Stimulated activated CD4-positive, alpha-beta T cell treated with anti-CD3 and anti-CD28 coated beads, Interleukin-4, amount 100 ng/mL, for 1 hour (primary cell): ENCODE results near the gene CTAG2.
"Not testable (repeated sequence)": the region's sequence is repeated elsewhere in the genome, so short reads cannot be mapped to it uniquely, and the experiment has no call there.

Experiments
- DNase-seq: peaks from one replicate; pipeline ENCODE4 v3.0.0-alpha.2; 2020

Gene CTAG2

DNA sequence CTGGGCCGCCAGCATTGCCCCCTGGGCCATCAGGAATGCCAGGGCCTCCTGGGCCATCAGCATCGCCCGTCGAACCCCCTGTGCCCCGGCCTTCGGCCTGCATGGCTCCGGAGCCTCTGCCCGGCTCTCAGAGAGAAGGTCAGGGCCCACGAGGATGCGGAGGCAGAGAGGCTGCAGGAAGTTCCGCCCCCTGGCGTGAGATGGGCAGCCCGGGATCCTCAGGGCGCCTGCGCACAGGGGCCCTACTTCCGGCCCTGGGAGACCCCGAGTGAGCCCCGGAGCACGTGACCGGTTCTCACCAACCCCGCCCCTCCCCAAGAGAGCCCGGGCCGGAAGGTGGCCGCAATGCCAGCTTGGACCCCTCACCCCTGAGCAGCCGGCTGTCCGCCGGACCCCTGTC lies at the start of gene CTAG2:
Gene CTAG2 (minus strand): TSS at position 167 of the 400 bp plus-strand sequence. CDS start 64 bp downstream, at position 103.
- not testable (repeated sequence) for DNase-seq

DNA sequence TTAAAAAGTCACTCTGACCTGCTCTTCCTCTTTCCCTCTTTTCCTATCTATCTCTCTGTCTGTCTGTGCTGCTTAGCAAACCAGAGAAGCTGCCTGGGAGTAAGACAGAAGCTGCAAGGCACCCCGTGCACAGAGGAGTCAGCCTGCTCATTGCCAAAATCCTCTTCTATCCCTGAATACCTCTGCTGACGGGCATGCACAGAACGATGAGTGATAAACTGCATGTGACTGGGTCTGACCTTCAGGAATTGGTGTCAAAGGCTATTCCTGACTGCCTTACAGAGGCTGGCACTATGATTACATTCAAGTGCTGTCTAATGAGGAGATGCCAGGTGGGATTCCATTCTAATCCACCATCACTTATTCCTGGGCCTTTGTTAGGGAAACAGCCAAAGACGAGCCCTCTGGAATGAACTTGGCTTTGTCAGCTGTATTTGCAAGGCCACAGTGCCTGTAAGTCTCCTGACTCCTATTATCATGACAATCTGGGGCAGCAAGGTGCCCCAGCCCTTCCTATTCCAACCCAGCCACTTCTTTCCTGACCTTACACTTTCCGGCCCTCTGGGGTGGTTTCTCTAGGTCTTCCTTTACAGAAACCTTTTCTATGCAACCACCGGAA lies 45.4 kb upstream of the CTAG2 start:
- no peak for DNase-seq

DNA sequence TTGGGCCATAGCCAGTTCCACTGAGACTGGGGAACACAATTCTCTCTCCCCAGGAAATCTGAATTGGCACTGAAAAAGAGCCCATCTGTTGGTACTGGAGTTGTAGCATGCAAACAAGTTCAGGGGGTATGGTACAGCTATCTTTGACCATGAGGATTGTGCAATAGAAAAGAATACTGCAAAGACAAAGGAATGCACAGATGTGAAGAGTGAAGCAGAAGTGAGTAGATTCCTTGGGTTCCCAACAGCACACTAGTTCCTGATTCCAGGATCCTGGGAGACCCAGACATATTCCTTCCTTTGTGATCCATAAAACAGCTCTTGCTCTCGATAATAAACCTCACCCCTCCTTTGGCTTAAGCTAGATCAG lies 43.3 kb upstream of the CTAG2 start:
- no peak for DNase-seq

DNA sequence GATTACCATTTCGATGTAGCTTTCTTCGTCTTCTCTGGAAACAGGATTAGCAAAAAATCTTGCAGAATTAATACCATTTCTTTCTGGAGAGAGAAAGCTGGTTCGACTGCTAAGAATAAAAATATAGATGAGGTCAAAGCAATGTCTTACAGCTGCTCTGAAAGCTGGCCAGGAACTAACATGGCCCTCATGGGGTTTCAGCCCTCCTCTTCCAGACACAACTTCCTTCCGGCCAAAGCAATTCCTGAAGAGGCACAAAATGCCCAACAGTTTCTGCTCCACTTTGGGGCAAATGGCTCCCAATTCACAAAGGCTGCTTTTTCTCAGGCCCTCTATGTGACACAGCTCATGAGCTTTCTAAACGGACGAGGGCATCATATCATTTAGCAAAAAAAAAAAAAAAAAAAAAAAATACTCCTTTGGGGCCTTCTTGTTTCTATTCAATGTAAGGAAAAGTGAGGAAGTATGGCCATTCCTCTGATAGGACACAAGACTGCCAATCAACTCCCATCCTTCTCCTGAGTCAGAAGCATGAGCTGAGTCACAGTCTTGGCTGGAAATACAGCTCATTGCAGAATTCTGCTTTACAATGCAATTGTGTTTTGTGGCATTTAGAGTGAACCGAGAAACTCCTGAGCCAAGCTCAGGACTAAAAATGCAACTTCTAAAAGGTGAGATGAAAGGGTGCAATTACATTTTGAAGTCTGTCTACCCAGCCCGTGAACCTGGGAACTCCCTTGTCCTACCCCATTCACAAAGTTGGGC lies 42.7 kb upstream of the CTAG2 start:
- DNase-seq, result no peak

DNA sequence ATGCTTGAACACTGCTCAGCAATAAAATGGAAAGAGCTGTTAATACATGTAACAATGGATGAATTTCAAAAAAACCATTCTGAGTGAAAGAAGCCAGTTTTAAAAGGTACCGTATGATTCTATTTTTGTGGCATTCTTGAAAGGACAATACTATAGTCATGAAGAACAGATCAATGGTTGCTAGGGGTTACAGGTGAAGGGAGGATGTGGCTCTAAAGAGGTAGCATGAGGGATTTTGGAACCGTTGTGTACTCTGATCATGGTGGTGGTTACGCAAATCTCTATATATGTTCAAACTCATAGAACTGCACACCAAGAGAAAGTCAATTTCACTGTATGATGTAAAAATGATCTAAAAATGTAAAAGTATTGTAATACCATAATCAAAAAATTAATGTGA lies 40.0 kb upstream of the CTAG2 start:
- DNase-seq, result no peak

DNA sequence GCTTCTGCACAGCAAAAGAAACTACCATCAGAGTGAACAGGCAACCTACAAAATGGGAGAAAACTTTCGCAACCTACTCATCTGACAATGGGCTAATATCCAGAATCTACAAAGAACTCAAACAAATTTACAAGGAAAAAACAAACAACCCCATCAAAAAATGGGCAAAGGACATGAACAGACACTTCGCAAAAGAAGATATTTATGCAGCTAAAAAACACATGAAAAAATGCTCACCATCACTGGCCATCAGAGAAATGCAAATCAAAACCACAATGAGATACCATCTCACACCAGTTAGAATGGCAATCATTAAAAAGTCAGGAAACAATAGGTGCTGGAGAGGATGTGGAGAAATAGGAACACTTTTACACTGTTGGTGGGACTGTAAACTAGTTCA lies 37.1 kb upstream of the CTAG2 start:
- DNase-seq, result not testable (repeated sequence)

DNA sequence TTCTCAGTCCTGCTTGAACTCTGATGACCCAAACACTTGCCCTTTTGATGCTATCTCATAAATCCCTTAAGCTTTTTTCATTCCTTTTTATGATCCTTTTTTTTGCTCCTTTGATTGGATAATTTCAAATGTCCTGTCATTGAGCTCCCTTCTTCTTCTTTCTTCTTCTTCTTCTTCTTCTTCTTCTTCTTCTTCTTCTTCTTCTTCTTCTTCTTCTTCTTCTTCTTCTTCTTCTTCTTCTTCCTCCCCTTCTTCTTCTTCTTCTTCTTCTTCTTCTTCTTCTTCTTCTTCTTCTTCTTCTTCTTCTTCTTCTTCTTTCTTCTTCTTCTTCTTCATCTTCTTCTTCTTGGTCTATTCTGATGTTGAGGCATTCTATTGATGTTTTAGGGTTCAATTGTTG lies 18.7 kb upstream of the CTAG2 start:
- not testable (repeated sequence) for DNase-seq

DNA sequence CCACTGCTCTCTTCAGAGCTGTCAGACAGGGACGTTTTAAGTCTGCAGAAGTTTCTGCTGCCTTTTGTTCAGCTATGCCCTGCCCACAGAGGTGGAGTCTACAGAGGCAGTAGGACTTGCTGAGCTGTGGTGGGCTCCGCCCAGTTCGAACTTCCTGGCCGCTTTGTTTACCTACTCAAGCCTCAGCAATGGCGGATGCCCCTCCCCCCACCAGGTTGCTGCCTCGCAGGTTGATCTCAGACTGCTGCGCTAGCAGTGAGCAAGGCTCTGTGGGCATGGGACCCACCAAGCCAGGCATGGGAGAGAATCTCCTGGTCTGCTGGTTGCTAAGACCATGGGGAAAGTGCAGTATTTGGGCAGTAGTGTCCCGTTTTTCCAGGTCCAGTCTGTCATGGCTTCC lies 17.5 kb upstream of the CTAG2 start:
- DNase-seq, result not testable (repeated sequence)

DNA sequence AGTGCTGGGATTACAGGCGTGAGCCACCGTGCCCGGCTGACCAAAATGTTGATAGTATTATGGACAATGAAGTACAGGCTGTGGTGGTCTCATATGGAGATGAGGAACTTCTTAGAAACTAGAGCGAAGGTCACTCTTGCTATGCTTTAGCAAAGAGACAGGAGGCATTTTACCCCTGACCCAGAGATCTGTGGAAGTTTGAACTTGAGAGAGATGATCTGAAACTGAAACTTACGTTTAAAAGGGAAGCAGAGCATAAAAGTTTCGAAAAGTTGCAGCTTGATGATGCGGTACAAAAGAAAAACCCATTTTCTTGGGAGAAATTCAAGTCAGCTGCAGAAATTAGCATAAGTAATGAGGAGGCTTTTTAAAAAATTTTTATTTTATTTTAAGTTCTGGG lies 8.5 kb upstream of the CTAG2 start:
- no peak for DNase-seq

DNA sequence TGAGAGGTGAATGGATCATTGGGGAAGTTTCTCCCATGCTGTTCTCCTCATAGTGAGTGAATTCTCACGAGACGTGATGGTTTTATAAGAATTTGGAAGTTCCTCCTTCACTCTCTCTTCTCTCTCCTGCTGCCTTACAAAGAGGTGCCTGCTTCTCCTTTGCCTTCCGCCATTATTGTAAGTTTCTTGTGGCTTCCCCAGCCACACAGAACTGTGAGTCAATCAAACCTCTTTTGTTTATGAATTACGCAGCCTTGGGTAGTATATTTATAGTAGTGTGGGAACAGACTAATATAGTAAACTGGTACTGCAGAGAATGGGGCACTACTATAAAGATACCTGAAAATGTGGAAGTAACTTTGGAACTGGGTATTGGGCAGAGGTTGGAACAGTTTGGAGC lies 7.8 kb upstream of the CTAG2 start:
- DNase-seq, result no peak

DNA sequence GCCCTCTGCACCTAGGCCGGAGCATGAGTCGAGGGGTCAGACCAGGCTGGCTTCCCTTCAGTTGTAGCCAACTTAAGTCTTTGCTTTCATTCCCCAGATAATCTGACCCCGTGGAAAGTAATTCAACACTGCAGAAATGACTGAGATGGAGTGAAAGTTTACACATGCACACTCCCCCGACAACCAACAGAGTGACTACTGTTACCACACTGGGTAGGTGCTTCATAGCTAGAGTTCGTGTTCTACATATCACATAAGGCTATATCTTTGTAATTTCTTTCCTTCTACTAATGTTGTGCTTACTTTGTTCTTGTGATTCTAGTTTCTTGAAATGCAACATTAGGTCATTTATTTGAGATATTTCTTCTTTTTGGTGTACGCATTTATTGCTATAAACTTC lies 7.2 kb upstream of the CTAG2 start:
- DNase-seq, result no peak

DNA sequence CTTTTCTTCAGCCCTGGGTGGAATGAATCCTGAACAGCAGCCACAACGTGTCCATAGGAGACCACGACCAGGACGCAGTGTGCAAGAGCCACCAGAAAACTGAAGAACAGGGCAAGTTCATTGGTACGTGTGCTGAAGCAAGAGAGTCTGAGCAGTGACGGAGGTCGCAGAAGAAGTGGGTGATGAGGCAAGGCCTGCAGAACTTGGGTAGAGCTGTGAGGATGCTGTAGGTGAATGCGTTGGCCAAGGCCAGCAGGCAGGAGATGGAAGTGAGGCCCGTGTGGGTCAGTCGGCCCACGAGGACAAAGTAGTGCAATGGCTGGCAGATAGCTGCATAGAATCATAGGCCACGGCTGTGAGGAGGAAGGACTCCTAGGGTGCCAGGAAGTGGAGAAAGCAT lies 5.6 kb upstream of the CTAG2 start:
- no peak for DNase-seq

DNA sequence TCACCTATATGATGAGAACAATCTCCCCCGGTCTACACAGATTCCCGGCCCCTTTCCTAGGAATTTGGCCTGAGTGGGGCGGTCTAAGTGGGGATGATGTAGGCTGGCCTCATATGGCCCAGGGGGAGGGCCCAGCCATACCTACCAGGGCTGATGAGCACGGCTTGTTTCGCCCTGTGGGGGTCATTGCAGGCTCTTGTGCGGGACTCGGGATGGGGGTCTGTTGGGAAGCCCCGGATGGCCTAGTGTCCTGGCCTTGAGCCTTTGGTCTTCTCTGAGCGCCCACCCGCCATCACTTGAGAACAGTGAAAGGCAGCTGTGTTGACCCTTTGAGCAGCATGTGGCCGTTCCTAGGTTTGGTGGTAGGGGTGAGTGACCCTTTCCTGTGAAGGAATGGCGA lies 4.8 kb upstream of the CTAG2 start:
- no peak for DNase-seq

DNA sequence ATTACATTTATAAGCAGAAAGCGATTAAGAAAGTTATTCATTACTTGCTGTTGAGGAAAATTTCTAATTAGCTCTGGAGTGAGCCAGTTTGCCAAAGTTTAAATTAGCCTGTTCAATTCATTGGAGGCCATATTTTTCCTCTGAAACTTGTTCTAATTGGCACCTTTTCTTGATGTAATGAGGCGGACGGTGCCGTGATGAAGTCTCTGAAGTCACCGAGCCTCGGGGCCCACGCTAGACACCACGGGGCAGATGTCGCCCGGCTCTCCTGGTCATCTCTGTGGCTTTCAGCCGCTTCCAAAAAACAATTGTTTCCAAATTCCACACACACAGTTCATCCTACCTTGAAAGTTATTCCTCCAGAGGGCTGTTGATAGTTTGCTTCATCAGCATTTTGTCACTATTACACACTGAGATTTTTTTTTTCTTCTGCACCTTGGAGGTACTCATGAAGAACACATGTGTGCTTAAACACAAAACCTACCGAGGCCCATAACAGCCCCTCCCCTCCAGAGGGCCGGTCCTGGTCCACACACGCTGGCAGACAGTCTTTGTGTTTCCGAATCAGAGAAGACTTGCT lies 3.9 kb upstream of the CTAG2 start:
- DNase-seq, result no peak

DNA sequence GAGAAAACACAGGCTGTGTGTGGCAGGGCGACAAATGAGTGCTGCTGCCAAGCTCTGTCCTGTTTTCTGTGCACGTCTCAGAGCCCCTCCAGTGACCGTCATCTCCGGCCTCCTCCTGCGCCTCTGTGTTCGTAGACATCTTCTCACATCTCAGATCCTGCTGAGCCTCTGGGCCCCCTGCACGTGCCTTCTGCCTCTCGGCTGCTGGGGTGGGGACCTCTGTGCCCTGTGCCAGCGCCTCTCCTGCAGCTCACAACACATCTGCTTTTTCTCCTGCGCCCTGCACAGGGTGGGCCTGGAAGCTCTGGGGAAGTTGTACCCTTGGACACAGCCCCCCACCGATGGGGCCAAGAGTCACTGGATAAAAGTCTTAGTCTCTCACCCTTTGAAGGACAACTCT lies 2.4 kb upstream of the CTAG2 start:
- no peak for DNase-seq

DNA sequence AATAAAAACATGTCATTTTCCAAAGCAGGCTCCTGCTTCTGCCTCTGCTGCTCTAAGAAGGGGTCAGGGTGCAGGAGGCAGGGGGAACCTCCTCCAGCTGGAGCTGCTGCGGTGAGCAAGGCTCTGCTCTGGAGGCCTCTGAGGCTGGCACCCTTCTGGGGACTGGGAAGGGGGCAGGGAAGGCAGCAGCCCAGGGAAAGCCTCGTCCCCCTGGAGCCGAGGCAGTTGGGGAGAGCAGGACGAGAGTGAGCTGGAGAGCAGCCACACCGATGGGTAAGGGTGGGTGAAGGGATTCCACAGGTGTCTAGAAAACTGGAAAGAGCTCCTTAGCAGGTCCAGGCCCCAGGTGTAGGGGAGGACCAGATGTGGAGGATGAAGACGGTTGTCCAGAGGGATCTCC lies 2.0 kb upstream of the CTAG2 start:
- DNase-seq, result no peak

DNA sequence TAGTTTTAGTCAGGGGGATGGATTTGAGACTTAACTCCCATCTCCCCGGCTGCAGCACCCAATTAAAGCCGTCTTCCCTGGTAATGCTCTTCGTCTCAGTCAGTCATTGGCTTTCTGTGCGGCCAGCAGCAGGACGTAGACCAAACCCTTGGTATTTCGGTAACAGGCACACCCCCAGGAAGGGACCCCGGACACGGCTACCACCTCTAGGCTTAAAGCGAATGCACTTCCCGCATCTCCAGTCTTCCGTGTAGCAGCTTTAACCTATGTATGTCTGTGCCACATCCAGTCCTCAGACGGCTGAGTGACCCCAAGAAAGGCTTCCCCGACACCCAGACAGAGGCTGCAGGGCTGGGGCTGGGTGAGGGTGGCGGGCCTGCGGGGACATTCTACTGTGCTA lies 1.5 kb upstream of the CTAG2 start:
- no peak for DNase-seq

DNA sequence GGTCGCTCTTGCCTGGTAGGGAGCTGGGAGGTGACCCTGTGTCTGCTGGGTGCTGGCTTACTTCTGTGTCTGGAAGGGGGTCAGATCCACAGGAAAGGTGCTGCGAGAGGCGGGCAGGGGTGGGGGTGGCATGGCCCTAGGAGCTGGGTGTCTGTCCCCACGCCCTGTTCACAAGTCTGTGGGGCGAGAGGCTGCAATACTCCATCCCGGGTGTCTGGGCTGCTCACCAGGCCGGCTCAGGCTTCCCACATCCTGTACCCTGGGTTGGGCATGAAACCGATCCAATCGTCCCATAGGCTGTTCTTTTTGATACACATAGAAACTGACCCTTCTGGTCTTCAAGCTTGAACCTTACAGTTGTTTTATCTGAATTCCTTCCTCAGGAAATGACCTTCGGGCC lies 993 bp upstream of the CTAG2 start:
- no peak for DNase-seq

DNA sequence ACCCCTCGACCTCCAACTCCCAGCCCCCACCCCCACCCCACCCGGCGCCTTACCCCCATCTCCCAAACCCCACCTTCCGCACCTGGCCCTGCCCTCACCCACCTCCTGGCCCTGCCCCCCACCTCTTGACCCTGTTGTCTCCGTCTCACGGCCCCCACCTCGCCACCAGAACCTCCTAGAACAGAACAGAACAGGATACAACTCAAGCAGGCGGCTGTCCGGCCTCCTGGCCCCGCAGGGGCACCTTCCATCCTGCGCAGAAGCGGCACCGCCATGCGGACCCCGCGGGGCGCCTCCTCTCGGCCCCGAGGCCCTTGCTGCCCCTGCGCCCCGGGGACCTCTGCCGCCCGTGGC lies 354 bp downstream of the CTAG2 start:
- DNase-seq, result no peak

DNA sequence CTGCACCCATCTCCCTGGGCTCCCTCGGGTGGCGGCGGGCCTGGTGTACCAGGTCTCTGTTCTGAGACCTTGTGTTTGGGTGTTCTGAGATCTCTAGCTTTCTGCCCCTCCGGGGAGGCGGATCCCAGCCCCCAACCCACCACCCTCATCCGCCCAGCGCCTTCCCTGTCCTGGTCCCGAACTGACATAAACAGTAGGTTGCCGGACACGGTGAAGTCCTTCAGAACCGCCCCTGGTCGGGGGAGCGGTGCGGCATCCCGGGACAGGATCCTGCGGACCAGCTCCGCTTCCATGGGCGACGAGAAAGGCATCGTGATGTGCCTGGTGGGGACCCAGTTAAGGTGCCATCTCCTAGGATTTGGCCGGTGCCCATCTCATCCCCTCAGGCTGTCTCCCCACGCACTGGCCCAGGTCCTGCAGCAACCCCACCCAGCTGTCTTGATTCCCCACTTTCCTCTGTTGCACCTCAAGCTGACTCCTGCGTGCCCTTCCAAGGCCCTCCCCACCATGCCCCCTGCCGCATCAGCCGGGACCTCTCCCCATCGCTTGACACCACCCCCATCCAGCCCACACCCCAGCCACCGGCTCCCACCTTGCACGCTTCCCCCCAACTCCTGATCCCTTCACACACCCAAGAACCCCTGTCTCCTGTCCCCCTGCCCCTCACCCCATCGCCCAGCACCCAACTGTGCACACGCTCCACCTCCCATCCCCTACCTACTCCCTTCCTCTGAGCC lies 900 bp downstream of the CTAG2 start:
- no peak for DNase-seq

DNA sequence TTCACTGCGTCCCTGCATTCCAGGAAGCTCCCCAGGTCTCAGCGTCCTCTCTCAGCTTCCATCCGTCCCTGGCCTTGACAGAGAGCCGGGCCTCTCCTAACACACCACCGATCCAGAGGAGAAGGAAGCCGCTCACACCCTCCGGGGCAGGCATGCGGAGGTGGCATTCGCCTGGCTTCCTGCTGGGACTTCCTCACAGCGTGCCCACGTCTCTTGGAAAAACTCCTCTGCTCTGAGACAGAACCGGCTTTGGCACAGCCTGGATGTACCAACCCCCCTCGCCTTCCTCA lies 3.2 kb downstream of the CTAG2 start:
- no peak for DNase-seq

DNA sequence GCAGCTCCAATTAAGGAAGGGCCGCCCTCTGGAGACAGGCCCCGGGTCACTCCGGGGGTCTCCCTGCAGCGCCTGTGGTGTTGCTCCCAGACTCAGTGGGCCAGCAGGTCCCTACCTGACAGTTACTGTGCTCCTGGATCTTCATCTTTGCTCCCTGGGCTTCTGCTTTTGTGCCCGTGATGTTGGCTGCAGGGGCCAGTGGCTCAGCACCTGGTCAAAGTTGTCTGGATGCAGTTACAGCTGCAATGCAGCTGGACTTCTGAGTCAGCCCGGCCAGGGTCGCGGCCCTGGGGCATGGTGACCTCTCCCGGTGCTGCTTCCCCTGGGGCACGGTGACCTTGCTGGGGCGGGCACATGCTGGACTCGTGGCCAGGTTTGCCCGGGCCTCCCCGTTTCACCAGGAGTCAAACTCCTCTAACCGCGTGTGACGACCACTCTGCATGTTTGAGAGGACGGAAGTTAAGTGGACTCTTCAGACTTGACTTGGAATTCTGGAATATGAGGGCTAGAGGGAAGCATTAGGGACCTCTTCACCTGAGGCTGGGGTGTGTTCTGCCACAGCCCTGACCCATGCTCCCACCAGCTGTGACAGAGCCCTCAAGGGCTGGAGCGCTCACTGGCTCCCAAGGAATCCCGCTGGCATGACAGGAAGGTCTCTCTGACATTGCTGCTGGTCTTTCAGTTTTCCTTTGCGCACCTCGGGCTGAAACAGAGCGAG lies 3.7 kb downstream of the CTAG2 start:
- DNase-seq, result no peak

DNA sequence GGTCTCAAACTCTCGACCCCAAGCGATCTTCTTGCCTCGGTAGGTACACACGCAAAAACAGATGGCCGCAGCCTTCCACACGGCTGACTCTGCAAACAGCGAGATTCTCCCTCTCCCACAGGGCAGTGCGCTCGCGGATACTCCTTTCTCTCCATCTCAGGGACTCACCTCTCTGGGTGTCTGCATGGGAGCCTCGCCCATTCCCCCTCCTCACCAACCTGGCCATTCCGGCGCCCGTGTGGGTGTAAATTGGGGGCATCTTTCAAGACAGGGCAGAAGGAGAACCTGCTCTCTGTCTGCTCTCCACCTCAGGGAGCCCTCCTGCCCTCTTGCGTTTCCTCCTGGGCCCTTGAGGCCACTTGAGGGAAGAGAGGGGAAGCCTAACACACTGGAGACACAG lies 4.4 kb downstream of the CTAG2 start:
- no peak for DNase-seq
